HCT116 (cell line): ENCODE data around the gene NPTX1. TPM values are rescaled to one million over a fixed set of nuclear protein-coding genes. Genes with fewer than 3 reads are reported as not detected.

ENCODE experiments used
- ATAC-seq: fragments of 200-7000 bp; cut with Tn5 transposase; 2 replicates; pipeline ENCODE4 v1.9.1; 2020; ENCODE audit warnings: mild to moderate bottlenecking, moderate library complexity
- BruUV-seq: library from RNA; stranded (reverse); fragments of 400-500 nt; replicated peaks from 2 replicates; lab custom pipeline; 2021; lab: Mats Ljungman, UMichigan
- CTCF ChIA-PET: fragments of 300-600 bp; sonication (Branson Sonifier 250); formaldehyde crosslinking; loops from one replicate; lab custom pipeline; 2021; ENCODE audit warnings: antibody characterized with exemption; lab: Charles Lee
- POLR2A ChIA-PET: fragments of 300-600, 350-600 bp; sonication (Branson Sonifier 250); formaldehyde crosslinking; loops from one replicate; lab custom pipeline; 2021; ENCODE audit warnings: antibody characterized with exemption; lab: Charles Lee
- RAD21 ChIA-PET, 2 experiments: fragments of 300-600 bp; sonication (Branson Sonifier 250); formaldehyde crosslinking; loops; one replicate each; lab custom pipeline; 2023; ENCODE audit warnings: low total read pairs in 2 of 2; ENCODE audit not compliant: uncharacterized antibody in 2 of 2, unreplicated experiment in 2 of 2, low non-redundant PET in 1 of 2; lab: Charles Lee
- DNase-seq: peaks from one replicate; pipeline ENCODE4 v3.0.0-alpha.2; 2010; ENCODE audit warnings: low read depth, low spot score
- H2AFZ ChIP-seq: fragments of 200-600 bp; shearing (Covaris generic), sonication (generic); 2 replicates; pipeline ENCODE4 v1.6.1; 2017; ENCODE audit warnings: low read depth, mixed run types, mixed read lengths, antibody characterized with exemption, low read length; ENCODE audit not compliant: poor library complexity, severe bottlenecking
- H3K27ac ChIP-seq: 2 replicates; pipeline ENCODE4 v1.5.1; 2012; ENCODE audit warnings: low read depth, low read length
- H3K27me3 ChIP-seq: fragments of 200-600 bp; sonication (generic); 2 replicates; pipeline ENCODE4 v1.6.1; 2016; ENCODE audit warnings: mixed run types, low read length, mixed read lengths; ENCODE audit not compliant: insufficient read depth
- H3K36me3 ChIP-seq, 2 experiments: fragments of 200-500 bp in 1 of 2; fragments of 200-600 bp in 1 of 2; sonication (Bioruptor generic) in 1 of 2; sonication (generic) in 1 of 2; 2 replicates each; pipeline versions ENCODE4 v1.5.1 to v1.6.1; 2014 to 2016; ENCODE audit warnings: low read length in 2 of 2, inconsistent platforms in 1 of 2, mixed read lengths in 1 of 2, mixed run types in 1 of 2; ENCODE audit not compliant: insufficient read depth in 2 of 2, control insufficient read depth in 1 of 2
- H3K4me1 ChIP-seq, 2 experiments: fragments of 200-600 bp in 1 of 2; sonication (generic) in 1 of 2; 2 replicates each; pipeline versions ENCODE4 v1.5.1 to v1.6.1; 2012 to 2017; ENCODE audit warnings: low read length in 2 of 2, inconsistent platforms in 1 of 2, mild to moderate bottlenecking in 1 of 2, mixed read lengths in 1 of 2, mixed run types in 1 of 2, moderate library complexity in 1 of 2; ENCODE audit not compliant: insufficient read depth in 2 of 2, control insufficient read depth in 1 of 2
- H3K4me2 ChIP-seq: fragments of 200-600 bp; sonication (generic); 2 replicates; pipeline ENCODE4 v1.6.1; 2017; ENCODE audit warnings: mixed run types, low read length, mixed read lengths
- H3K4me3 ChIP-seq, 2 experiments: fragments of 200-600 bp in 1 of 2; sonication (generic) in 1 of 2; replicated peaks in 1 of 2; 2 replicates each; pipeline ENCODE4 v1.5.1; 2011 to 2016; ENCODE audit warnings: low read length in 2 of 2, control low read depth in 1 of 2, low read depth in 1 of 2, mild to moderate bottlenecking in 1 of 2, mixed read lengths in 1 of 2, mixed run types in 1 of 2
- H3K79me2 ChIP-seq: fragments of 200-600 bp; sonication (generic); 2 replicates; pipeline ENCODE4 v1.6.1; 2017; ENCODE audit warnings: mild to moderate bottlenecking, mixed run types, low read length, moderate library complexity, mixed read lengths; ENCODE audit not compliant: insufficient read depth
- H3K9ac ChIP-seq: fragments of 200-600 bp; sonication (generic); 2 replicates; pipeline ENCODE4 v1.6.1; 2016; ENCODE audit warnings: low read length, mixed read lengths
- H3K9me2 ChIP-seq: fragments of 200-600 bp; sonication (generic), shearing (Covaris generic); 2 replicates; pipeline ENCODE4 v1.6.1; 2017; ENCODE audit warnings: mixed run types, mild to moderate bottlenecking, moderate library complexity; ENCODE audit not compliant: insufficient read depth
- H3K9me3 ChIP-seq, 2 experiments: fragments of 200-500 bp in 1 of 2; fragments of 200-600 bp in 1 of 2; sonication (Bioruptor generic) in 1 of 2; sonication (generic) in 1 of 2; 2 replicates each; pipeline ENCODE4 v1.6.1; 2014 to 2017; ENCODE audit warnings: low read length in 2 of 2, mixed read lengths in 2 of 2, inconsistent platforms in 1 of 2, low read depth in 1 of 2, mild to moderate bottlenecking in 1 of 2, mixed run types in 1 of 2, moderate library complexity in 1 of 2; ENCODE audit not compliant: control insufficient read depth in 1 of 2, insufficient read depth in 1 of 2
- H4K20me1 ChIP-seq: fragments of 200-600 bp; sonication (generic), shearing (Covaris generic); 2 replicates; pipeline ENCODE4 v1.6.1; 2017; ENCODE audit warnings: mixed run types, mild to moderate bottlenecking, moderate library complexity; ENCODE audit not compliant: insufficient read depth
- CBX3 ChIP-seq: IDR thresholded peaks from 2 replicates; pipeline ENCODE4 v1.6.1; 2012; ENCODE audit warnings: low read depth
- CEBPB ChIP-seq: IDR thresholded peaks from 2 replicates; pipeline ENCODE4 v1.6.1; 2012; ENCODE audit warnings: low read depth
- CTCF ChIP-seq, 3 experiments: fragments of 200-600 bp in 1 of 3; sonication (generic) in 1 of 3; IDR thresholded peaks in 2 of 3; conservative IDR thresholded peaks in 1 of 3; 2 replicates each; pipeline ENCODE4 v1.5.1; 2012 to 2017; ENCODE audit warnings: low read depth in 2 of 3, low read length in 2 of 3, antibody characterized with exemption in 1 of 3, borderline replicate concordance in 1 of 3, control low read depth in 1 of 3, mild to moderate bottlenecking in 1 of 3, mixed read lengths in 1 of 3, mixed run types in 1 of 3, moderate library complexity in 1 of 3; ENCODE audit not compliant: insufficient read depth in 1 of 3
- EGR1 ChIP-seq: IDR thresholded peaks from 2 replicates; pipeline ENCODE4 v1.6.1; 2012; ENCODE audit warnings: low read depth
- ELF1 ChIP-seq: IDR thresholded peaks from 2 replicates; pipeline ENCODE4 v1.6.1; 2012; ENCODE audit warnings: low read depth, borderline replicate concordance
- EZH2phosphoT487 ChIP-seq: fragments of 200-600 bp; IDR thresholded peaks from 2 replicates; pipeline ENCODE4 v1.6.1; 2018; ENCODE audit warnings: antibody characterized with exemption, borderline replicate concordance
- FOSL1 ChIP-seq: IDR thresholded peaks from 2 replicates; pipeline ENCODE4 v1.6.1; 2012; ENCODE audit warnings: low read depth
- MAX ChIP-seq: IDR thresholded peaks from 2 replicates; pipeline ENCODE4 v1.6.1; 2012
- POLR2AphosphoS5 ChIP-seq: IDR thresholded peaks from 2 replicates; pipeline ENCODE4 v1.6.1; 2011; ENCODE audit warnings: mild to moderate bottlenecking, low read depth, low read length, moderate library complexity
- RAD21 ChIP-seq: IDR thresholded peaks from 2 replicates; pipeline ENCODE4 v1.6.1; 2012; ENCODE audit warnings: low read depth, mild to moderate bottlenecking
- REST ChIP-seq: IDR thresholded peaks from 2 replicates; pipeline ENCODE4 v1.6.1; 2012; ENCODE audit warnings: low read depth
- SIN3A ChIP-seq: IDR thresholded peaks from 2 replicates; pipeline ENCODE4 v1.6.1; 2012; ENCODE audit warnings: low read depth
- SP1 ChIP-seq: IDR thresholded peaks from 2 replicates; pipeline ENCODE4 v1.6.1; 2012; ENCODE audit warnings: low read depth
- SRF ChIP-seq: IDR thresholded peaks from 2 replicates; pipeline ENCODE4 v1.6.1; 2012; ENCODE audit warnings: low read depth
- TCF7L2 ChIP-seq: IDR thresholded peaks from 2 replicates; pipeline ENCODE4 v1.7.0; 2011; ENCODE audit warnings: borderline replicate concordance, inconsistent platforms; ENCODE audit not compliant: insufficient read depth, insufficient read length; ENCODE audit errors: extremely low read depth
- ZFX ChIP-seq: fragments of 450-650 bp; IDR thresholded peaks from 2 replicates; pipeline ENCODE4 v1.6.1; 2017
- ZNF274 ChIP-seq: fragments of 200-500 bp; sonication (Bioruptor generic); IDR thresholded peaks from 2 replicates; pipeline ENCODE4 v1.6.1; 2014; ENCODE audit warnings: mild to moderate bottlenecking, low read depth, low read length, inconsistent platforms
- intact Hi-C: fragments of 100-400 bp; cut with micrococcal nuclease; formaldehyde crosslinking; loops from 2 replicates; pipeline ENCODE4 v1.10.0; 2022
- total RNA-seq: library from RNA; stranded (reverse); gene quantifications from one replicate; pipeline ENCODE4 v1.2.1, GENCODE V29; 2021; ENCODE audit not compliant: unreplicated experiment

NPTX1 gene
- total RNA-seq, 1 experiment from 2014 or later: 0.15 TPM

DNA sequence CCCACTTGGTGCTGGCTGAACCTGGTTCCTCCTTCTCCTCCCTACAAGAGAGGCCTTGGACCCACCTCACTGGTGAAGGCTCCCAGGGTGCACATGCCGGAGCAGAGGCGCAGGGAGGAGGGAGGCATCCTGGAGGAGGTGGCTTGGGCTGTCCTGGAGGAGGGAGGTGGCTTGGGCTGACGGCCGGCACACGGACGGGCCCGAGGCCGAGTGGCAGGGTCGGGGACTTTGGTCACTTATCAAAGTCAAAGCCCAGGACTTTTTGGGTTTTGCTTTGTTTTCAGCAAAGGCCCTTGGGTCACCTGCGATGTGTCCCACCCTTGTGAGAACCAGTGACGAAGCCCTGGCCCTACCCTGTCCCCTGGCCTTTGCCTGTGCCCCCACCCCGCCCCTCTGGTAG, 32.9 kb downstream of the NPTX1 start (continued):
- TF ChIP-seq SP1 (no peak), ELF1 (no peak), FOSL1 (no peak), CTCF (IDR thresholded peaks at IDR 0.05 in 2 of 3, conservative IDR thresholded peaks at IDR 0.05 in 1 of 3; ENCODE audit: borderline replicate concordance in 1 of 3, insufficient read depth in 1 of 3, low read depth in 2 of 3, low read length in 2 of 3) (no peak)

DNA sequence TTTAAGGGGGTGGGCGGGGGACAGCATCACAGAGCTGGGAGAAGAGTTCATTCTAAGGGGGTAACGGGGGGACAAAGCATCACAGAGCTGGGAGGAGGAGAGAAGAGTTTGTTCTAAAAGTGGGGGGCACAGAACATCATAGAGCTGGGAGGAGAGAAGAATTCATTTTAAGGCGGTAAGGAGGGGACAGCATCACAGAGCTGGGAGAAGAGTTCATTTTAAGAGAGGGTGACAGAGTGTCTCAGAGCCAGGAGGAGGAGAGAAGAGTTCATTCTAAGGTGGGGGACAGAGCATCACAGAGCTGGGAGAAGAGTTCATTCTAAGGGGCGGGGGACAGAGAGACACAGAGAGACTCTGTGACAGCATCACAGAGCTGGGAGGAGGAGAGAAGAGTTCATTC, 33.6 kb downstream of the NPTX1 start:
- H3K79me2 ChIP-seq: no peaks in the 10 kb centered on the region
- BruUV-seq: no TSS peak
- H3K9me3 ChIP-seq: no peaks in the 10 kb centered on the region
- H3K4me3 ChIP-seq: no peak overlapping the region
- H3K4me1 ChIP-seq: peaks cover 0 to 9% of the 10 kb centered on the region in 2 experiments; a peak in 1 of 4 replicates
- intact Hi-C loops: no loop called here
- DNase-seq (no peak), ATAC-seq (no peak)
- ChIA-PET RAD21 (no interaction called here), POLR2A (no interaction called here), CTCF (no interaction called here)
- H3K27me3 ChIP-seq: peaks cover 5% of the 10 kb centered on the region; the same call in 1 of the 2 replicates
- H3K27ac ChIP-seq: no peak overlapping the region
- no peak overlapping the region for H2AFZ ChIP-seq
- no peaks in the 10 kb centered on the region for H3K9me2 ChIP-seq
- no peaks in the 10 kb centered on the region for H4K20me1 ChIP-seq
- no peaks in the 10 kb centered on the region for H3K36me3 ChIP-seq
- H3K4me2 ChIP-seq: no peak overlapping the region
- H3K9ac ChIP-seq: no peak overlapping the region
- no peak for TF ChIP-seq SP1
- TF ChIP-seq CBX3: no peak
- TF ChIP-seq ZFX: no peak
- no peak for TF ChIP-seq REST
- no peak for TF ChIP-seq SIN3A
- no peak for TF ChIP-seq MAX
- TF ChIP-seq ZNF274: no peak
- no peak for TF ChIP-seq ELF1
- no peak for TF ChIP-seq SRF
- no peak for TF ChIP-seq EGR1
- no peak for TF ChIP-seq CEBPB
- no peak for TF ChIP-seq RAD21
- no peak for TF ChIP-seq EZH2phosphoT487
- no peak for TF ChIP-seq TCF7L2
- no peak for TF ChIP-seq POLR2AphosphoS5
